Endometrial microvascular endothelial cells (primary cell): ENCODE results near the gene ODC1. TPM values are rescaled to one million over a fixed set of nuclear protein-coding genes. Genes with fewer than 3 reads are reported as not detected.

Source experiments
- in situ Hi-C: cut with HindIII; loops from 2 replicates; pipeline ENCODE4 v1.10.0; 2017; ENCODE audit warnings: low sequenced_read_pairs, low pct_unique_long_range_greater_than_20kb; ENCODE audit errors: inconsistent ontology term
- total RNA-seq: library from RNA; depleted of rRNA; stranded (reverse); fragments of >200 nt; gene quantifications from one replicate; pipeline ENCODE4 v1.2.3, GENCODE V29; 2015; ENCODE audit errors: inconsistent ontology term

ODC1 gene
- total RNA-seq, 1 donor from 2014 or later: 257 TPM

DNA sequence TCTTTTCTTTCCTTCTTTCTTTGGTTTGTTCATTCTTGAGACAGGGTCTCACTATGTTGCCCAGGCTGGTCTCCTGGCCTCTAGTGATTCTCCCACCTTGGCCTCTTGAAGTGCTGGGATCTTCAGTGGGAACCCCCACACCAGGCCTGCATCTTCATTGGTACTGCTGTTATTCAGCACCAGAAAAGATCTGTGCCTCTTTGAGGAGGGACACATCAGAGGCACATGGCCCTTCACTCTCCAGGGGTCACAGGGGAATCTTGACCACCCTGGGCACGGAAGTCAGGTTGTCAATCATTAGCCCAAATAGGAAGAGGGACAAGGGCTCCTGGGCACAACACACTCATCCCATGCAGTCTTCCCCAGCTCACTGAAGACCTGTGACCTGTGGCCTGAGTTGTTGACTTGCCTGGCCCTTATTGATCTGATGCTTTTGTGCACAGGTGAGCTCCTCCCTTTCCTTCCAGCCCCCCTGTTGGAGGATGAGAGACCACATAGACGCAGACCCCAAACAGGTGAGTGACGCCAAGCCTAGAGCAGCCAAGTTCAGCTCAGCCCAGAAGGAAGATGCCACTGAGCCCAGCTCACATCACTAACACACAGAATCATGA is 33.0 kb upstream of the ODC1 start:
- in situ Hi-C loops: no loop called here

DNA sequence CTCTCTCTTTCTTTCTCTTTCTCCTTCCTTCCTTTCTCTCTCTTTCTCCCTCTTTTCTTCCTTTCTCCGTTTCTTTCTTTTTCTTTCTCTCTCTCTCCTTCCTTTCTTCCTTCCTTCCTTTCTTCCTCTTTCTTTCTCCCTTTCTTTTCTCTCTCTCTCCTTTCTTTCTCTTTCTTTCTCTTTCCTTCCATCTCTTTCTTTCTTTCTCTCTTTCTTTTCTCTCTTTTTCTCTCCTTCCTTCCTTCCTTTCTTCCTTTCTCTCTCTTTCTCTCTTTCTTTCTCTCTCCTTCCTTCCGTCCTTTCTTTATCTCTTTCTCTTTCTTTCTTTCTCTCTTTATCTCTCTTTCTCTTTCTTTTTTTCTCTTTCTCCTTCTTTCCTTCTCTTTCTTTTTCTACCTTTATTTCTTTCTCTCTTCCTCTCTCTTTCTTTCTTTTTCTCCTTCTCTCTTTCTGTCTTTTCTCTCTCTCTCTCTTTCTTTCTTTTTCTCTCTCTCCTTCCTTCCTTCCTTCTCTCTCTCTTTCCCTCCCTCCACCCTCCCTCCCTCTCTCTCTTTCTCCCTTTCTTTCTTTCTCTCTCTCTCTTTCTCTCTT is 32.3 kb upstream of the ODC1 start:
- in situ Hi-C loops: no loop called here

DNA sequence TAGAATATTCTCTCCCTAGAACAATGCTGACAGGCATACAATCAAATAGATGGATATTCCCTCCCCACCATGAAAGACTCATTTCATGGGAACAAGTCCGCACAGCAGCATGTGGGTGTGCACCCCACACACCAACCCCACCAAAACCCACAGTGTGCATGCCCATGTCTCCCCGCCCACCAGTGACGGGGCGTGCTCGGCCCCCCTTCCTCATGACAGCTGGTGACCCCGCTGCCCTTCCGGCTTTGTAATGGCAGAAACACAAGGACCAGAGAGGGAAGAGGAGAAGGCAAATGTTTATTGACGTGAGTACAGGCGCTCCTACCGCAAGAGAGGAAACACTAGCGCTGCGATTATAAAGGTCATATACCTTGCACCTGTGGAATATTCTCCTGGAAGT is 30.8 kb upstream of the ODC1 start:
- in situ Hi-C loops: no loop called here

DNA sequence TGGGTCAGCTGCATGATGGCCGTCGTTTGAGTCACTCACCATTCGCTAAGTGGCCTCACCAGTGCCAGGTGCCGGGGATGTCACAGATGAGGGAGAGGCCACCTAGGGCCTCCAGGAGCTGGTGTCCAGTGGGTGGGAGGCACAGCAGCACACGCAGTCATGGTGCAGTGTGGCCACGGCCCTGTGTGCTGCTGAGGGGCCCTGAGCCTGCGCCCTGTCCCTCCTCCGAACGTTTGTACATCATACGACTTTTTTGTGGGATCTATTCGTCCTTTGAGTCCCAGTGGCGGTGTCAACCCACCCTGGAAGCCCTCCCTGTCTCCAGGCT is 30.1 kb upstream of the ODC1 start:
- in situ Hi-C loops: no loop called here

DNA sequence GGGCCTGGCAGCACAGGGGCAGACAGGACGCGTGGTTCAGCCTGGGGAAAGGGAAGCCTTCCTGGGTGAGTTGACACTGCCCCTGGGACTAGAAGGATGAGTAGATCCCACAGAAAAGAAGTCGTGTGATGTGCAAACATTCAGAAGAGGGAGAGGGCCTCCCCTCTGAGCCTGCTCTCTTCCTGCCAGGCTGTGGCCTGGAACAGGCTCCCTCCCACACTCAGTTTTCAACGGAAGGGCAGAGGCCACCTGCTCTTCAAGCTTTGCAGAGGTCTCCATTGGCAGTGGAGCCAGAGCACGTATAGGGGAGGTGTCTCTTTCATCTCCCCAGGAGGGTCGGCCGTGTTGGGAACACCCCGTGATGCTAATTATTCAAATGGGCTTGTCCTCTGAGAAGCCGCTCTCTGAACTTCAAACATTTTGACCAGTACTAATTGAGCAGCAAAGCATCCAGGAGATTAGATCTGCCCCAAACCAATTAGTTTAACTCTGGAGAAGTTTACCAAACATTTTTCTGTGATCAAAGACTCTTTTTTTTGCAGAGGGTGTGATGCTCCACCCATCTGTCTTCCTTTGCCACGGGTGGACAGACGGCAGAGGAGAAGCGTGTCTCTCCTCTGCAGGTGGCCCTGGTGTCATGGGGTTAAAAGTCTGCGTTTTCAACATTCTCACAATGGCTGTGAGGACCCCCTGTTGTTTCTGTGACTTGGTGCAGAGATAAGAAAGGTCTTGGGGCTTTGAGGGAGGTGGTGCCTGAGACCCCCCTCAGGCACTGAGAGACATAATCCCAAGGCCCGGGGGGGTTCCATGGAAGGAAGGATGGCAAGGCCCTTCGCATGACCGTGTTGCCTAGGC is 29.5 kb upstream of the ODC1 start:
- in situ Hi-C loops: no loop called here

DNA sequence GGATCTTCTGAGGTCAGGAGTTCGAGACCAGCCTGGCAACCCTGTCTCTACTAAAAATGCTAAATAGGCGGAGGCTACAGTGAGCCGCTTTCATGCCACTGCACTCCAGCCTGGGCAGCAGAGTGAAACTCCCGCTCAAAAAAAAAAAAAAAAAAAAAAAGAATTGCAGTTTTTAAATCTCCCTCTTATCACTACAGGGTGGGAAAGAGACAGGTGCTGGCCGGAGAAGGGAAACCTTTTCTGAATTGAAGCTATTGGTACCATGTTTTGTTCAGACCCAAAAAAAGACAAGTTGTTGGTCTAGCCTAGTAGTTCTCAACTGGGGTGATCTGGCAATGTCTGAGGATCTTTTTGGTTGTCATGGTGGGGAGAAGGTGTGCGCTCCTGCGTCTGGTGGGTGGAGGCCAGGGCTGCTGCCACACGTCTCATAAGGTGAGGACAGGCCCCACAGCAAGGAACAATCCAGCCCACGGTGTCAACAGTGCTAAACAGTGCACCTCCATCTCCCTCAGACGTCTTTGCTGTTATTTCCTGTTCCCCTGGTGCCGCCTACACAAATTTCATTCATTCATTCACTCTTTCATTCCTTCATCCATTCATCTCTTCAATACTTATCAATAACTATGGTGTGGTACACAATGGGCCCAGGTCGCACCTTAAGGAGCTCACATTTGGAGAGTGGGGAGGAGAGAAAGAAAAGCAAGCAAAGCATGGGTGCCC is 28.8 kb upstream of the ODC1 start:
- in situ Hi-C loops: no loop called here

DNA sequence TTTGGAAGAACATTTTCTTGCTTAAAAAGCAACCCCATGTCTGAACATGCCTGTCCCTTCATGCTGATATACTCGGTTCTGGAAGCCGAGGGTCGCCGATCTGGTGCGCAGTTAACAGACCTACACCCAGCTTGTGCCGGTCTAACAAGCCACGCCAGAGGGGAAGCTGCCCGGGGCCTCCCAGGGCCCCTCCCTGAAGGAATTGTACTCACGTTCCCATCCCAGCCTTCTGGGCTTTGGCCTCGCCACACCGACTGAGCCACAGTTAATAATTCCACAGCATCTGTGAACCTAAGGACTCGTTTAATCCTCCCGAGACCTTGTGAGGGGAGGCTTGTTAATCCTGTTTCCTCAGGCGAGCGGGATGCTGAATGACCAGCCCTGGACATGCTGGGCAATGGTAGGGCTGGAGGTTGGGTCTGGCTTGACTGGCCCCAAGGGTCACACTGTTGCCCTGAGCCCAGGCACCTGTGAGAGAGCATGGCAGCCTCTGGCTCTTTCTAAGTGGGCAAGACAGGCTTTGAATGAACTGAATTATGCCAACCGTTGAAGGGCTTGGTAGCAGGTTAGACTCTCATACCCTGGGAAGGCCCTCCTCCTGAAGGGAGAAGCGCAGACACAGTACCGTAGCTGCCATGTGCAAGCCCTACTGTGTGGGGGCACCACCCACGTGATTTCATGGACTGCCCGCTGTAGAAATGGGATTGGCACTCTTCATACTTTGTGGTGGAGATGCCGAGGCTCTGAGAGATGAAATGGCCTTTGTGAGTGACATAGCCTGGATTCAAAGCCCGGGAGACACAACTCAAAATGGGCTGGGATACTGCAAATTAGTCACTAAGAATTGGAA is 27.9 kb upstream of the ODC1 start:
- in situ Hi-C loops: no loop called here

DNA sequence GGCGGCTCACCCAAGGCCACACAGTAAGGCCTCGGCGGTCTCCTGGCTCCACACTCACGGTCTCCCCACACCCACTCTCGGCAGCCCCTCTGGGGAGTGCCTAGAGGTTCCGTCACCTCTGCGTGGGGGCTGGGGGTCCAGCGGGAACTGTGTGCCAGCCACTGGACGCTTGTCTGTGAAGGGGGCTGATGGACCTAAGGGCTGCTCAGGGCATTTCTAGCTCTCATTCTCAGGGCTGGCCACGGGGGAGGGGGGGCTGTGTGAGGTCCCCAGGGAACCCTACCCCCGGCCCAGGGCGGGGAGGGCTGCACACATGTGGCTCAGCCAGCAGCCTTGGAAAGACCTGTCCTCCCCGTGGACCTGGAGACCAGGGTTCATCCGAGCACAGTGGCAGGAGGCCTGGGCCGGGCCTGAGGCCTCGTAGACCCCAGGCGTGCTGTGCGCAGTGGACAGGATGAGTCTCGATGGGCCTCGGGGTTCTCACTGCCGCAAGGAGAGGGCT is 27.1 kb upstream of the ODC1 start:
- in situ Hi-C loops: no loop called here

DNA sequence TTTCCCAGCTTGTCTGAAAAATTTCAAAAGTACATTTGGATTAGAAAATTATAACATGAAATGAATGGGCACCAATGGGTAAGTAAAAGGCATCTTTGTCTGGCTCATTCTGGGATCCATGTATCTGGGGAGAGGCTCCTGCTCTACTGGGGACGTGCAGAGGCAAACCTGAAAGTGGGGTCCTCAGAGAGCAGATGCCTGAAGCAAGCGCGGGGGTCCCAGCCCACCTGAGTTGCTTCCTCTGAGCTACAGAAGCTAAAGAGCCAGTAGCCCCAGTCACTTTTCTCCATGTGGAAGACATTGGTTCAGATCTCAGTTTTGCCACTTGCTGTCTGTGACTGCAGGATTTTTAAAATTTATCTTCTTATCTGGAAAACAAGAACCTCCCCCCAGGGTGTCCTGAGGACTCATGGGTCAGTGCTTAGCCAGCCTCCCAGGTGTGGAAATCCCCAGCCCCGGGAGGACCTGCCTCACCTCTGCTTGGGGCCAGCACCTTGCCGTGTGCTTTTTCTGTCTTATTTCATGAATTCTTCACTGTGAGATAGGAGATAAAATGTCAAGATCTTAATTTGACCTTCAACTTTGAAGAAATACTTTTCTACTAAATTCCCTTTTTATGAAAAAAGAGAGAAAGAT is 25.1 kb upstream of the ODC1 start:
- in situ Hi-C loops: no loop called here

DNA sequence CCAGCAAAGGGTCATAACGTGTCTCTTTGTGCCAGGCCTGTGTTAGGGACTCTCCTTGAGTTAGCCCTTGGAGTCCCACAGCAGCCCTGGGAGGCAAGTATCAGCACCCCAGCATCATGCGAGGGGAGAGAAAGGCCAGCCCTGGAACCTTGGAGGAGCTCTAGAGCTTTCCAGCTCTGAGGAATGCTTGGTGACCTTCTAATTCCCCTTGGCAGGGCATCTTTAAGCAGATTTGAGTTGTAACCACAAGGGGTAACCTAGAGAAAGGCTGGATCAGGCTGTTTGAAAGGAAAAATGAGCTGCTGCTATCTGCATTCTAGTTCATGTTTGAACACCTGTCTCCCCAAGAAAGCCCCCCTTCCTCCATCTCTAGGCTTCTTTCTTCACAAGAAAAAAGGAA is 23.8 kb upstream of the ODC1 start:
- in situ Hi-C loops: no loop called here

DNA sequence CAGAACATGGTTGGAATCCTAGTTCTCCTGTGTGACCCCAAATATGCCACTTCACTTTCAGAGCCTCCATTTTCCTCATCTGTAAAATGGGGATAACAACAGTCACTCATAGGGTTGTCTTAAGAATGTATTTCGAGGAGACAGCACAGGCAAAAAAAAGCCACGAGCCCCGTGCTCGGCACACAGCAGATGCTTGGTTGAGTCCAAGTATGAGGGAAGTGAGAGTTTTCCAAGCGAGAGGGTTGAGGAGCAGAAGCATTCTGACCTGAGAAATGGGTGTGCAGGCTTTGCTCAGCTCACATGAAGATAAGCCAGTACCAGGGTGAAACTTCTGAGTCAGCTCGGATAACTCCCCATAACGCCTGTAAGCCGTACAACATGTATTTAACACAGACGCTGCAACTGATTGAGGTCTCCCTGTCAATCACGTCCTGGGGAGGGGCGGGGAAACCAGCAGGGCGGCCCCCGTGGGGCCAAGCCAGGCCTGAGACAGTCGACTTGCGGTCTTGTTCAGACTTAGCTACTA is 23.0 kb upstream of the ODC1 start:
- in situ Hi-C loops: no loop called here

DNA sequence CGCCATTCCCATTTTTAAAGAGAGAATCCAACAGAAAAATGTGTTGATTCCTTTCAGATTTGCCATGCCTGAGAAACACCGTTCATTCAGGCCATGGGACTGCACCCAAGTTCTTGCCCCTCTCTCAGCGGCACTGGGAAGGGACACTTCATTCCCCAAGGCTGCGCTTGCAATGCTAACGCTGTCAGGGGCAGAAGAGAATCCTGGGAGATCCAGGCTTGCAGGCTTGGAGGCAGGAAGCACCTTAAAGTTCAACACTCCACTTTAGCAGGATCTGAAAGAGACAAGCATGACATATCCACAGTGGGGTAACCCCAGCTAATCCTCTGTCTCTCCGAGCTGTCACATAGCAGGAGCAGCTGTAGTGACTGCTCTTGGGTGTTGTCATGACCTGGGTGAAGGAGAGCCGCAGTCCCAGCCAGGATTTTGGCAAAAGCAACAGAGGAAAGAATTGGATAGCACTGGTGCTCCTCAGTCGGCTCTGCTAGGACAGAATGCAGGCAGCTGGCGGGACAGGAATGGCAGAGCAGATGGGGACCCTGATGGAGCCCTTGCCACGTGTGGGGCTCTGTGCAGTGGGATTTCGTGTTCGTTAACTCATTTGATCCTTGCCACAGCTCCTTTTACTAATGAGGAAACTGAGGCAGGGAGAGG is 22.0 kb upstream of the ODC1 start:
- in situ Hi-C loops: no loop called here

DNA sequence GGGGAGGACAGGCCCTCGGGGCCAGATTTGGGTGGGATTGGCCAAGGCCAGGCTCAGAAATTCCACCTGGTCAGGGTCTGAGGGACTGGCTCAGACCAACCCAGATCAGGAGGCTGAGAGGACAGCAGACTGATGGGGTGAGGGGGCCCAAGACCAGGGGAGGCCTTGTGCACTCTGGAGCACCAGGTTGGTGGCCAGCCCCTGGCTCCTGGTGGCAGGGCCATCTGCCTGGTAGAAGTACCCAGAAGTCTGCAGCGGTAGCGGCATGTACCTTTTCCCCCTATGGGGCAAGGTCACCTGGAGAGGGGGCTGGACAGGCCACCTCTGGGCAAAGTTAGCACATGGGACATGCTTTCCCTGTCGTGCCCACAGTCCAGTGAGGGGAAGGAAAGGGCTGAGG is 21.2 kb upstream of the ODC1 start:
- in situ Hi-C loops: no loop called here

DNA sequence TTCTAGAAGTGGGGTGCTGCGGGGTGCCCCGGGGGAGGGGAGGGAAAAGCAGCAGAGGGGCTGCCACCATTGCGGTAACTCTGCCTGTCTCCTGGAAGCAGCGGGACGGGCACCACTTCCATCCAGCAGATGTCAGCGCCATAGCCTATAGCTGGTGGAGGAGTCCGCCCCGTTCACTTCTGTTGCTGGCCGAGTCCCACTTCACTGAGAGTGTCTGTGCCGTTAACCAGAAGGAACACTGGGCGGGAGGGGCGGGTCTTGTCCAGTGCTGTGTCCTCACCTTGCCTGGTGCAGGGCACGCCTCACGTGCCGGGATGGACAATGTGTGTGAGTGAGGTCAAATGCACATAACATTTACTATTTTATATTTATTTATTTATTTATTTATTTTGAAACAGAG is 19.3 kb upstream of the ODC1 start:
- in situ Hi-C loops: no loop called here

DNA sequence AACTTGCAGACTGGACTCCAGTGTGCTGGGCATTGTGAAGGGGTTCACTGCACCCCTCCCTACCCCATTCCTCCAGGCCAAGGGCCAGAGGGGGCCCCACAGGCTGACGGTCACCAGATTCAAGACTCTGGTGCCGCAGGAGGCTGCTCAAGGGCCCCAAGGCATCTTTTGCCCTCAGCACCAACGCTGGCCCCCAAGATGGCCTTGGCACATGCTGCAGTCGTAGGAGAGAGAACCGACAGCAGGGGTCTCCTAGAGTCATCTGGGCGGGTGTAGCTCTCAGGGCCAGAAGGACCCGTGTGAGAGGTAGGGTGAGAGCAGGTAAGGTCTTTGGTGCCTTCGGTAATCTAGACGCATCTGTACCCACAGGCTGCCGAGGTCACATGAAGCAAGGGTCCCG is 18.7 kb upstream of the ODC1 start:
- in situ Hi-C loops: no loop called here

DNA sequence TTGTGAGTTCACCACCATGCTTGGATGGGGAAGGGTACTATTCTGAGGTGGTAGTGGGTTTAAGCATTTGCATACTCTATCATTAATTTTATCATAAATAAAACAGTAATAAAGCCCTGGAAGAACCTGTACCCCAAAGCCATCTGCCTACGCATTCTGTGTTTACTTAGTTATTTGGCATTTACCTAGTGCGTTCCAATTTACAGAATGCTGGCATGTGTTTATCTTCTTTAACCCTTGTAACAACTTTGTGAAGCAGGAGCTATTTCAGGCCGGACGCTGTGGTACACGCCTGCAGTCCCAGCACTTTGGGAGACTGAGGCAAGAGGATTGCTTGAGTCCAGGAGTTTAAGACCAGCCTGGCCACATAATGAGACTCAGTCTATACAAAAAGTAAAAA is 17.8 kb upstream of the ODC1 start:
- in situ Hi-C loops: no loop called here

DNA sequence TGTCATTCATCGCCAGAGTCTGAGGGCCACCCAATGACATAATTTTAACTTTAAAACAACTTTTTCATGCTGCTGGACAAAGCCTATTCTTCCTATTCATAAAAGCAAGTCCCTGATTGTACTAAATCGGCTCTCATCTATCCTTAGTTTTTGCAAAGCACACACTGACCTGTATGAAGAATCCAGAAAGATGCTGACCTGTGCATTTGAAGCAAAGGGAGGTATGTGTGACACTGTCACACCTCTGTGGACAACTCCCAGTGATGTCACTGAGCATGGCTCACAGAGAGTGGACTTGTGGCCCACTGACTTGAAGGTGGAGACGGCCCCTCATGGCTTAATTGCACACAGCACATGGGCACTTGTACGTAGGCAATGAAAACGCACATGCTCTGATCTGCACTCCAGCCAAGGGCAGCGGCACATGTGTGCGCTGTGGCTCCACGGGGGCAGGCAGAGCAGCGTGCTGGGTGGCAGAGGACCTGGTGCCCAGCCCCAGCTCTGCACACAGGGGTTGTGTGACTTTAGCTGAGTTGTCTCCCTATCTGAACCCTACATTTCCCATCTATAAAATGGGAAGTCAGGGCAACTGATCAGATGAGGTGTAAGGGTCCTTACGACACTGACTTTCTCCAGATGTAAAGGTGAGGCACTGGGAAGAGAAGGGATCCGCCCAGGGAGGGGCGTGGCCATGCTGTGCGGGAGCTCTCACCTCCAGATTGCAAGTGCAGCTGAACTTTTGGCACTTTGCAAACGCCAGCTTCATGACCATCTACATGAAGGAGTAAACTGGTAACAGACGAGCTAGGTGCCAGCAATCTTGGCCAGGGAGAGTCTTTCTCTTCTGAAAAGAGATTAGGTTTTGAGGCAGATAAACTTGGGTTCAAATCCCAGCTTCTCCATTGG is 14.3 kb upstream of the ODC1 start:
- in situ Hi-C loops: no loop called here
